HepG2 (cell line): Measurements from ENCODE around the gene KRTCAP2. TPM values are rescaled to one million over a fixed set of nuclear protein-coding genes. Genes with fewer than 3 reads are reported as not detected.

ENCODE experiments used
- CBX5 ChIP-seq: sonication (generic); formaldehyde crosslinking; IDR thresholded peaks from 2 replicates; pipeline ENCODE4 v1.4.0; 2020; ENCODE audit warnings: missing genetic modification reagents, borderline replicate concordance
- CREM ChIP-seq, 2 experiments: sonication (generic) in 1 of 2; formaldehyde crosslinking in 1 of 2; IDR thresholded peaks; 2 replicates each; pipeline versions ENCODE4 v1.4.0 to v1.6.1; 2016 to 2020; ENCODE audit warnings: antibody characterized with exemption in 1 of 2, mild to moderate bottlenecking in 1 of 2, missing genetic modification reagents in 1 of 2
- DMTF1 ChIP-seq: sonication (generic); formaldehyde crosslinking; IDR thresholded peaks from 2 replicates; pipeline ENCODE4 v1.4.0; 2020; ENCODE audit warnings: mild to moderate bottlenecking, missing genetic modification reagents
- FOXK1 ChIP-seq: sonication (generic); formaldehyde crosslinking; IDR thresholded peaks from 2 replicates; pipeline ENCODE4 v1.4.0; 2020; ENCODE audit warnings: low read depth, missing genetic modification reagents, borderline replicate concordance
- GATAD1 ChIP-seq: IDR thresholded peaks from 2 replicates; pipeline ENCODE4 v1.6.1; 2016; ENCODE audit warnings: missing genetic modification reagents, missing compliant biosample characterization
- PHF20 ChIP-seq: sonication (generic); formaldehyde crosslinking; IDR thresholded peaks from 2 replicates; pipeline ENCODE4 v1.5.0; 2020; ENCODE audit warnings: mild to moderate bottlenecking, missing genetic modification reagents
- PHF5A ChIP-seq: IDR thresholded peaks from one replicate; pipeline ENCODE4 v1.6.1; 2018; ENCODE audit warnings: low read depth, missing genetic modification reagents; ENCODE audit not compliant: unreplicated experiment
- RBM39 ChIP-seq: fragments of 200-400 bp; formaldehyde crosslinking; IDR thresholded peaks from one replicate; pipeline ENCODE4 v1.6.1; 2018; ENCODE audit warnings: antibody characterized with exemption, mild to moderate bottlenecking, low read depth, low read length; ENCODE audit not compliant: poor library complexity, severe bottlenecking
- RFX1 ChIP-seq: fragments of 450-650 bp; IDR thresholded peaks from 2 replicates; pipeline ENCODE4 v1.6.1; 2017
- RXRA ChIP-seq: sonication (generic); formaldehyde crosslinking; IDR thresholded peaks from 2 replicates; pipeline ENCODE4 v1.5.1; 2020; ENCODE audit warnings: missing genetic modification reagents
- SRSF1 ChIP-seq: fragments of 200-400 bp; formaldehyde crosslinking; optimal IDR thresholded peaks from 2 replicates; pipeline ENCODE3; 2017; ENCODE audit warnings: mild to moderate bottlenecking, low read depth, low read length, moderate library complexity
- TBL1XR1 ChIP-seq: fragments of 150-350 bp; IDR thresholded peaks from 2 replicates; pipeline ENCODE4 v1.6.1; 2014; ENCODE audit warnings: borderline replicate concordance, low read length; ENCODE audit not compliant: partially characterized antibody
- TBX2 ChIP-seq: sonication (generic); formaldehyde crosslinking; IDR thresholded peaks from 2 replicates; pipeline ENCODE4 v1.5.0; 2020; ENCODE audit warnings: missing genetic modification reagents, mild to moderate bottlenecking, borderline replicate concordance
- ZNF251 ChIP-seq: sonication (generic); formaldehyde crosslinking; IDR thresholded peaks from 2 replicates; pipeline ENCODE4 v1.9.0; 2021; ENCODE audit warnings: mild to moderate bottlenecking, missing genetic modification reagents
- ZNF597 ChIP-seq: sonication (generic); formaldehyde crosslinking; IDR thresholded peaks from 2 replicates; pipeline ENCODE4 v1.5.0; 2020; ENCODE audit warnings: missing genetic modification reagents
- polyA plus RNA-seq, 8 experiments: library from polyadenylated mRNA; depleted of rRNA in 3 of 8; stranded (reverse) in 7 of 8; unstranded in 1 of 8; fragments of >200 nt; fragmentation: Illumina TruSeq in 4 of 8; extraction: Trizol in 4 of 8; gene quantifications; 2 replicates each; pipeline versions ENCODE4 v1.2.1 to v1.2.3, GENCODE V29; 2011 to 2016; ENCODE audit warnings: low read depth in 4 of 8, missing spikeins in 1 of 8, mixed read lengths in 1 of 8; ENCODE audit not compliant: insufficient read depth in 1 of 8
- total RNA-seq, 5 experiments: library from RNA; depleted of rRNA; stranded (reverse); fragments of >200 nt; fragmentation: Illumina TruSeq; extraction: Trizol; gene quantifications; 2 replicates each; pipeline ENCODE4 v1.2.3, GENCODE V29; 2016; ENCODE audit warnings: low read depth in 1 of 5
- TF ChIP-seq, protein P1 (sequence below): sonication (generic); formaldehyde crosslinking; IDR thresholded peaks from 2 replicates; pipeline ENCODE4 v1.5.1; 2020; ENCODE audit warnings: missing genetic modification reagents, mild to moderate bottlenecking, borderline replicate concordance
- TF ChIP-seq, protein P2 (sequence below), 2 experiments: sonication (generic) in 1 of 2; formaldehyde crosslinking in 1 of 2; IDR thresholded peaks; 2 replicates each; pipeline versions ENCODE4 v1.6.1 to v1.9.0; 2014 to 2022; ENCODE audit warnings: antibody characterized with exemption in 1 of 2, borderline replicate concordance in 1 of 2, inconsistent platforms in 1 of 2, low read depth in 1 of 2, missing genetic modification reagents in 1 of 2

KRTCAP2 gene
- total and polyA plus RNA-seq, 2 of the 13 experiments (the other 11 are each of a cell fraction or from before 2014, with no cell fraction given): 77.3 to 79.4 TPM

DNA sequence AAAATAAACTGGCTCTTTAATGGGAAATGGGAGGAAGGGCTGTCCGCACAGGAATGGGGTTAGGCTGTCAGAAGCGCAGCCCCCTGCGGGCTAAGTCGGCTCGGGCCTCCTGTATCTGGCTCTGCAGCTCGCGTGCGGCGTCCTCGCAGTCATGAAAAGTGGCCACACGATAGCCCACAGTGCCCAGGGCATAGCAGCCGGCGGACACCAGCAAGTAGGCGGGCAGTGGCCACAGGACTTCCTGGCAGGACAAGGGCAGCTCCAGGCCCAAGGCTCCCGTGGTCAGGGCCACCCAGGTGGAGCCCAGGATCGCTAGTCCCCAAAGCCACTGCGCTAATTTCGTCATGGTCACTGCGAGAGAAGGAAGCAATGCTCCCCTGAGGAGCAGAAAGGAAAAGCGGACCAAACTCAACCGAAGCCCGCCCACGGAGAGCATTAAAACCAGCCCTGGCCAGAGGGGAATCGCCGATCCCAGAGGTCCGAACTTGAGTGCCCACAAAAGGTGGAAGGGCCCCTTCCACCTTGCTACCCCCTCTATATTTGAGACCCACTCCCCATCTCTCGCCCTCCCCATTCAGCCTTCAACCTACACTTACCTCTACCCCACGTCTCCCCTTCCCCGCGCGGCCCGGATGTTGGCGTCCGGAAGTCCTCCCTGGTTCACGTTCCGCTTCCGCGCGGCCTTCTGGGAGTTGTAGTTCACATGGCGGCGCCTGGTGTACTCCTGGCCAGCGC lies 33.0 kb downstream of the KRTCAP2 start, which contains the start of gene DPM3 (continued):
- TF ChIP-seq ZNF597 (CRISPR knock-in tag): no peak
- peak; percentile 75 for TF ChIP-seq SRSF1
- TF ChIP-seq CREM (IDR thresholded peaks at IDR 0.05): peak; percentile 87
- no peak for TF ChIP-seq CREM (CRISPR knock-in tag; IDR thresholded peaks at IDR 0.05)
- peak; percentile 44 for TF ChIP-seq TBL1XR1
- peak; percentile 52 for TF ChIP-seq RXRA
- peak; percentile 74 for TF ChIP-seq PHF20
- peak; percentile 62 for TF ChIP-seq RBM39
- peak; percentile 76; the same call in 1 of the 2 replicates for TF ChIP-seq FOXK1 (CRISPR knock-in tag)
- peak; percentile 92 for TF ChIP-seq GATAD1
- TF ChIP-seq, protein P1, sequence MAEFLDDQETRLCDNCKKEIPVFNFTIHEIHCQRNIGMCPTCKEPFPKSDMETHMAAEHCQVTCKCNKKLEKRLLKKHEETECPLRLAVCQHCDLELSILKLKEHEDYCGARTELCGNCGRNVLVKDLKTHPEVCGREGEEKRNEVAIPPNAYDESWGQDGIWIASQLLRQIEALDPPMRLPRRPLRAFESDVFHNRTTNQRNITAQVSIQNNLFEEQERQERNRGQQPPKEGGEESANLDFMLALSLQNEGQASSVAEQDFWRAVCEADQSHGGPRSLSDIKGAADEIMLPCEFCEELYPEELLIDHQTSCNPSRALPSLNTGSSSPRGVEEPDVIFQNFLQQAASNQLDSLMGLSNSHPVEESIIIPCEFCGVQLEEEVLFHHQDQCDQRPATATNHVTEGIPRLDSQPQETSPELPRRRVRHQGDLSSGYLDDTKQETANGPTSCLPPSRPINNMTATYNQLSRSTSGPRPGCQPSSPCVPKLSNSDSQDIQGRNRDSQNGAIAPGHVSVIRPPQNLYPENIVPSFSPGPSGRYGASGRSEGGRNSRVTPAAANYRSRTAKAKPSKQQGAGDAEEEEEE (CRISPR knock-in tag): no peak
- TF ChIP-seq CBX5 (CRISPR knock-in tag): peak; percentile 61; the same call in 1 of the 2 replicates
- no peak for TF ChIP-seq RFX1
- TF ChIP-seq PHF5A (CRISPR knock-in tag): peak; percentile 35
- TF ChIP-seq, protein P2, sequence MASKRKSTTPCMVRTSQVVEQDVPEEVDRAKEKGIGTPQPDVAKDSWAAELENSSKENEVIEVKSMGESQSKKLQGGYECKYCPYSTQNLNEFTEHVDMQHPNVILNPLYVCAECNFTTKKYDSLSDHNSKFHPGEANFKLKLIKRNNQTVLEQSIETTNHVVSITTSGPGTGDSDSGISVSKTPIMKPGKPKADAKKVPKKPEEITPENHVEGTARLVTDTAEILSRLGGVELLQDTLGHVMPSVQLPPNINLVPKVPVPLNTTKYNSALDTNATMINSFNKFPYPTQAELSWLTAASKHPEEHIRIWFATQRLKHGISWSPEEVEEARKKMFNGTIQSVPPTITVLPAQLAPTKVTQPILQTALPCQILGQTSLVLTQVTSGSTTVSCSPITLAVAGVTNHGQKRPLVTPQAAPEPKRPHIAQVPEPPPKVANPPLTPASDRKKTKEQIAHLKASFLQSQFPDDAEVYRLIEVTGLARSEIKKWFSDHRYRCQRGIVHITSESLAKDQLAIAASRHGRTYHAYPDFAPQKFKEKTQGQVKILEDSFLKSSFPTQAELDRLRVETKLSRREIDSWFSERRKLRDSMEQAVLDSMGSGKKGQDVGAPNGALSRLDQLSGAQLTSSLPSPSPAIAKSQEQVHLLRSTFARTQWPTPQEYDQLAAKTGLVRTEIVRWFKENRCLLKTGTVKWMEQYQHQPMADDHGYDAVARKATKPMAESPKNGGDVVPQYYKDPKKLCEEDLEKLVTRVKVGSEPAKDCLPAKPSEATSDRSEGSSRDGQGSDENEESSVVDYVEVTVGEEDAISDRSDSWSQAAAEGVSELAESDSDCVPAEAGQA (IDR thresholded peaks at IDR 0.05; ENCODE audit: low read depth): peak; percentile 60; the same call in 1 of the 2 replicates
- TF ChIP-seq, protein P2 (CRISPR knock-in tag; IDR thresholded peaks at IDR 0.05; ENCODE audit: borderline replicate concordance): no peak
- TF ChIP-seq DMTF1 (CRISPR knock-in tag): no peak
- TF ChIP-seq TBX2 (CRISPR knock-in tag): peak; percentile 52; the same call in 1 of the 2 replicates
- no peak for TF ChIP-seq ZNF251 (CRISPR knock-in tag)
